BLaER1 treated with 17β-estradiol and CSF1 and Interleukin-3, amounts not matched to agents 10 nM and 100 nM (cell line): ENCODE results near the gene ARF3.

Source experiments
- H3K27ac ChIP-seq, 11 experiments: shearing (Covaris generic); formaldehyde crosslinking; 2 replicates each; pipeline ENCODE4 v1.8.1; 2022
- H3K27me3 ChIP-seq, 11 experiments: shearing (Covaris generic); formaldehyde crosslinking; 2 replicates each; pipeline ENCODE4 v1.8.1; 2022
- H3K36me3 ChIP-seq, 11 experiments: shearing (Covaris generic); formaldehyde crosslinking; 2 replicates each; pipeline ENCODE4 v1.8.1; 2022
- H3K4me1 ChIP-seq, 10 experiments: shearing (Covaris generic); formaldehyde crosslinking; 2 replicates each; pipeline ENCODE4 v1.8.1; 2022
- H3K4me2 ChIP-seq, 11 experiments: shearing (Covaris generic); formaldehyde crosslinking; 2 replicates each; pipeline ENCODE4 v1.8.1; 2022
- H3K4me3 ChIP-seq, 10 experiments: shearing (Covaris generic); formaldehyde crosslinking; 2 replicates each; pipeline ENCODE4 v1.8.1; 2022
- H3K9ac ChIP-seq, 11 experiments: shearing (Covaris generic); formaldehyde crosslinking; 2 replicates each; pipeline ENCODE4 v1.8.1; 2022
- H3K9me3 ChIP-seq, 11 experiments: shearing (Covaris generic); formaldehyde crosslinking; replicated peaks in 1 of 11; 2 replicates each; pipeline ENCODE4 v1.8.1; 2022
- H4K20me1 ChIP-seq, 11 experiments: shearing (Covaris generic); formaldehyde crosslinking; 2 replicates each; pipeline ENCODE4 v1.8.1; 2022
- Cebpa-rat ChIP-seq, 11 experiments: shearing (Covaris generic); IDR thresholded peaks; 2 replicates each; pipeline ENCODE4 v1.8.1; 2022

ARF3 gene

GRCh38 chr12:48985901-48986300 lies 28.6 kb upstream of the ARF3 start:
- Histone ChIP-seq H3K9me3 (no peaks in the 10 kb centered on the region), H3K4me1 (peaks cover 27 to 65% (median 49%) of the 10 kb centered on the region in 10 experiments), H3K27ac (no peak overlapping the region), H3K4me2 (peak overlapping the region; percentile 37 to 94 (median 80)), H4K20me1 (peaks cover 0 to 34% (median 12%) of the 10 kb centered on the region in 11 experiments; a peak in 14 of 22 replicates), H3K9ac (peak overlapping the region in 3 of 11 experiments; percentile 16 to 40 (median 31); a peak in 3 of 22 replicates), H3K36me3 (no peaks in the 10 kb centered on the region), H3K4me3 (peak overlapping the region in 2 of 10 experiments; percentile 29 to 34; a peak in 2 of 20 replicates), H3K27me3 (peaks cover 28 to 62% (median 44%) of the 10 kb centered on the region in 11 experiments)
- no peak for TF ChIP-seq Cebpa-rat (IDR thresholded peaks at IDR 0.05)

GRCh38 chr12:48985475-48985897 lies 28.2 kb upstream of the ARF3 start:
- H4K20me1 ChIP-seq, result peaks cover 0 to 38% (median 16%) of the 10 kb centered on the region in 11 experiments; a peak in 15 of 22 replicates
- H3K36me3 ChIP-seq, result no peaks in the 10 kb centered on the region
- peak overlapping the region in 3 of 10 experiments; percentile 28 to 34 (median 29); a peak in 4 of 20 replicates for H3K4me3 ChIP-seq
- H3K27ac ChIP-seq, result no peak overlapping the region
- H3K9me3 ChIP-seq, result no peaks in the 10 kb centered on the region
- H3K9ac ChIP-seq, result peak overlapping the region in 6 of 11 experiments; percentile 13 to 40 (median 24); a peak in 7 of 22 replicates
- peak overlapping the region; percentile 37 to 94 (median 80) for H3K4me2 ChIP-seq
- TF ChIP-seq Cebpa-rat (IDR thresholded peaks at IDR 0.05), result no peak
- peaks cover 32 to 65% (median 49%) of the 10 kb centered on the region in 10 experiments for H3K4me1 ChIP-seq
- peaks cover 33 to 66% (median 48%) of the 10 kb centered on the region in 11 experiments for H3K27me3 ChIP-seq

- no peak for TF ChIP-seq Cebpa-rat (IDR thresholded peaks at IDR 0.05)
- Histone ChIP-seq H3K36me3 (no peaks in the 10 kb centered on the region), H3K4me3 (no peak overlapping the region), H4K20me1 (peaks cover 0 to 68% (median 40%) of the 10 kb centered on the region in 11 experiments; a peak in 20 of 22 replicates), H3K4me2 (peak overlapping the region in 7 of 11 experiments; percentile 84 to 95 (median 93); a peak in 8 of 22 replicates), H3K4me1 (peaks cover 61 to 91% (median 75%) of the 10 kb centered on the region in 10 experiments), H3K9me3 (no peaks in the 10 kb centered on the region), H3K27ac (no peak overlapping the region), H3K9ac (no peak overlapping the region), H3K27me3 (peaks cover 62 to 83% (median 72%) of the 10 kb centered on the region in 11 experiments)
Measured at GRCh38 chr12:48982397-48983080, 25.3 kb upstream of the ARF3 start.

GRCh38 chr12:48981757-48982157 lies 24.5 kb upstream of the ARF3 start:
- H3K4me1 ChIP-seq, result peaks cover 62 to 86% (median 75%) of the 10 kb centered on the region in 10 experiments
- peak overlapping the region; percentile 84 to 98 (median 92) for H3K4me2 ChIP-seq
- H3K36me3 ChIP-seq, result no peaks in the 10 kb centered on the region
- peaks cover 70 to 88% (median 77%) of the 10 kb centered on the region in 11 experiments for H3K27me3 ChIP-seq
- peak overlapping the region; percentile 42 to 66 (median 54); a peak in 19 of 20 replicates for H3K4me3 ChIP-seq
- no peak overlapping the region for H3K9ac ChIP-seq
- H4K20me1 ChIP-seq, result peaks cover 0 to 76% (median 40%) of the 10 kb centered on the region in 11 experiments; a peak in 20 of 22 replicates
- no peak overlapping the region for H3K27ac ChIP-seq
- TF ChIP-seq Cebpa-rat (IDR thresholded peaks at IDR 0.05), result no peak
- no peaks in the 10 kb centered on the region for H3K9me3 ChIP-seq

GRCh38 chr12:48980953-48981756 lies 23.9 kb upstream of the ARF3 start:
- Histone ChIP-seq H3K9ac (peak overlapping the region in 5 of 11 experiments; percentile 0 to 44 (median 31); a peak in 5 of 22 replicates), H3K27me3 (peaks cover 76 to 94% (median 83%) of the 10 kb centered on the region in 11 experiments), H3K36me3 (no peaks in the 10 kb centered on the region), H3K4me3 (peak overlapping the region; percentile 42 to 66 (median 54)), H3K9me3 (no peaks in the 10 kb centered on the region), H4K20me1 (peaks cover 0 to 80% (median 42%) of the 10 kb centered on the region in 11 experiments; a peak in 20 of 22 replicates), H3K4me2 (peak overlapping the region; percentile 84 to 98 (median 92)), H3K27ac (no peak overlapping the region), H3K4me1 (peaks cover 62 to 80% (median 70%) of the 10 kb centered on the region in 10 experiments)
- TF ChIP-seq Cebpa-rat (IDR thresholded peaks at IDR 0.05), result no peak

GRCh38 chr12:48980389-48980952 lies 23.2 kb upstream of the ARF3 start:
- Histone ChIP-seq H3K36me3 (no peaks in the 10 kb centered on the region), H3K27ac (no peak overlapping the region), H3K9ac (peak overlapping the region in 4 of 11 experiments; percentile 4 to 44 (median 29); a peak in 5 of 22 replicates), H4K20me1 (peaks cover 0 to 80% (median 42%) of the 10 kb centered on the region in 11 experiments; a peak in 20 of 22 replicates), H3K27me3 (peaks cover 83 to 99% (median 90%) of the 10 kb centered on the region in 11 experiments), H3K9me3 (no peaks in the 10 kb centered on the region), H3K4me3 (peak overlapping the region; percentile 42 to 66 (median 54)), H3K4me1 (peaks cover 56 to 73% (median 63%) of the 10 kb centered on the region in 10 experiments), H3K4me2 (peak overlapping the region; percentile 84 to 98 (median 92))
- TF ChIP-seq Cebpa-rat (IDR thresholded peaks at IDR 0.05), result no peak

GRCh38 chr12:48979602-48980388 lies 22.5 kb upstream of the ARF3 start:
- Histone ChIP-seq H3K27me3 (peaks cover 89 to 100% (median 97%) of the 10 kb centered on the region in 11 experiments), H3K4me3 (peak overlapping the region; percentile 42 to 66 (median 54)), H3K9ac (peak overlapping the region in 4 of 11 experiments; percentile 2 to 44 (median 22); a peak in 3 of 22 replicates), H3K27ac (no peak overlapping the region), H3K4me1 (peaks cover 51 to 67% (median 57%) of the 10 kb centered on the region in 10 experiments), H4K20me1 (peaks cover 0 to 80% (median 42%) of the 10 kb centered on the region in 11 experiments; a peak in 20 of 22 replicates), H3K9me3 (no peaks in the 10 kb centered on the region), H3K4me2 (peak overlapping the region; percentile 84 to 98 (median 92)), H3K36me3 (no peaks in the 10 kb centered on the region)
- no peak for TF ChIP-seq Cebpa-rat (IDR thresholded peaks at IDR 0.05)
